HUES64 (cell line): ENCODE data around the gene SEMA5A.

Experiments used
- H3K27ac ChIP-seq: 2 replicates; pipeline ENCODE4 v1.7.0; 2013; ENCODE audit warnings: low read depth, low read length, inconsistent platforms
- H3K27me3 ChIP-seq: 2 replicates; pipeline ENCODE4 v1.6.1; 2013; ENCODE audit warnings: mild to moderate bottlenecking, low read length; ENCODE audit not compliant: insufficient read depth
- H3K36me3 ChIP-seq: 2 replicates; pipeline ENCODE4 v1.6.1; 2013; ENCODE audit warnings: mild to moderate bottlenecking, low read length; ENCODE audit not compliant: insufficient read depth
- H3K4me1 ChIP-seq: 2 replicates; pipeline ENCODE4 v1.6.1; 2013; ENCODE audit warnings: mild to moderate bottlenecking, low read length, moderate library complexity; ENCODE audit not compliant: insufficient read depth
- H3K4me3 ChIP-seq: 2 replicates; pipeline ENCODE4 v1.5.1; 2013; ENCODE audit warnings: mild to moderate bottlenecking, low read length, moderate library complexity
- H3K9ac ChIP-seq: 2 replicates; pipeline ENCODE4 v1.6.1; 2013; ENCODE audit warnings: mild to moderate bottlenecking, low read depth, low read length
- H3K9me3 ChIP-seq: 2 replicates; pipeline ENCODE4 v1.6.1; 2013; ENCODE audit warnings: low read depth, low read length; ENCODE audit not compliant: insufficient read depth
- WGBS: fragments of 150-250, 120-280 bp; methylation state at CpG from one replicate; pipeline ENCODE4 v1.1.7; 2013; ENCODE audit warnings: missing lambda C conversion rate; 5-methylcytosine and 5-hydroxymethylcytosine counted together

Gene SEMA5A

GRCh38 chr5:9454491-9454890 lies 91.4 kb downstream of the SEMA5A start:
- no peak overlapping the region for H3K4me3 ChIP-seq
- H3K36me3 ChIP-seq, result no peaks in the 10 kb centered on the region
- 95% methylated on average over 2 of the region's 3 CpGs for WGBS
- peaks cover 7% of the 10 kb centered on the region; the same call in 1 of the 2 replicates for H3K9me3 ChIP-seq
- peaks cover 24% of the 10 kb centered on the region for H3K4me1 ChIP-seq
- no peak overlapping the region for H3K27ac ChIP-seq
- no peak overlapping the region for H3K9ac ChIP-seq
- no peaks in the 10 kb centered on the region for H3K27me3 ChIP-seq

- peaks cover 3% of the 10 kb centered on the region; the same call in 1 of the 2 replicates for H3K9me3 ChIP-seq
- H3K27me3 ChIP-seq, result no peaks in the 10 kb centered on the region
- 97% methylated on average over 4 of the region's 4 CpGs for WGBS
- no peak overlapping the region for H3K27ac ChIP-seq
- peaks cover 24% of the 10 kb centered on the region for H3K4me1 ChIP-seq
- no peak overlapping the region for H3K4me3 ChIP-seq
- H3K36me3 ChIP-seq, result no peaks in the 10 kb centered on the region
- no peak overlapping the region for H3K9ac ChIP-seq
Observed at GRCh38 chr5:9454012-9454481, 91.8 kb downstream of the SEMA5A start.

- H3K4me1 ChIP-seq, result peaks cover 24% of the 10 kb centered on the region
- no peaks in the 10 kb centered on the region for H3K36me3 ChIP-seq
- no peak overlapping the region for H3K4me3 ChIP-seq
- H3K9me3 ChIP-seq, result no peaks in the 10 kb centered on the region
- WGBS, result 94% methylated on average over 2 of the region's 2 CpGs
- no peaks in the 10 kb centered on the region for H3K27me3 ChIP-seq
- no peak overlapping the region for H3K27ac ChIP-seq
- no peak overlapping the region for H3K9ac ChIP-seq
Observed at GRCh38 chr5:9453480-9454011, 92.3 kb downstream of the SEMA5A start.

GRCh38 chr5:9452181-9452580 lies 93.7 kb downstream of the SEMA5A start:
- Histone ChIP-seq H3K4me1 (peaks cover 19% of the 10 kb centered on the region), H3K9ac (no peak overlapping the region), H3K36me3 (no peaks in the 10 kb centered on the region), H3K9me3 (no peaks in the 10 kb centered on the region), H3K27me3 (no peaks in the 10 kb centered on the region), H3K4me3 (no peak overlapping the region), H3K27ac (no peak overlapping the region)
- WGBS, result 81% methylated on average over 2 of the region's 2 CpGs

GRCh38 chr5:9451037-9451436 lies 94.8 kb downstream of the SEMA5A start:
- Histone ChIP-seq H3K4me1 (peaks cover 13% of the 10 kb centered on the region), H3K9ac (no peak overlapping the region), H3K27ac (no peak overlapping the region), H3K4me3 (no peak overlapping the region), H3K36me3 (no peaks in the 10 kb centered on the region), H3K9me3 (no peaks in the 10 kb centered on the region), H3K27me3 (no peaks in the 10 kb centered on the region)
- 94% methylated on average over 4 of the region's 4 CpGs for WGBS

GRCh38 chr5:9447691-9448090 lies 98.2 kb downstream of the SEMA5A start:
- H3K27me3 ChIP-seq, result no peaks in the 10 kb centered on the region
- no peak overlapping the region for H3K27ac ChIP-seq
- H3K9me3 ChIP-seq, result peaks cover 12% of the 10 kb centered on the region; the same call in 1 of the 2 replicates
- H3K9ac ChIP-seq, result no peak overlapping the region
- peaks cover 6% of the 10 kb centered on the region for H3K4me1 ChIP-seq
- 87% methylated on average over 2 of the region's 2 CpGs for WGBS
- no peaks in the 10 kb centered on the region for H3K36me3 ChIP-seq
- H3K4me3 ChIP-seq, result no peak overlapping the region

GRCh38 chr5:9445826-9446388 lies 100.0 kb downstream of the SEMA5A start:
- no peak overlapping the region for H3K27ac ChIP-seq
- H3K27me3 ChIP-seq, result no peaks in the 10 kb centered on the region
- H3K36me3 ChIP-seq, result no peaks in the 10 kb centered on the region
- H3K9me3 ChIP-seq, result peaks cover 17% of the 10 kb centered on the region; the same call in 1 of the 2 replicates
- no peak overlapping the region for H3K4me3 ChIP-seq
- H3K4me1 ChIP-seq, result peaks cover 6% of the 10 kb centered on the region
- WGBS, result no CpG with 5 or more reads among the region's 2 CpGs
- H3K9ac ChIP-seq, result no peak overlapping the region

- peaks cover 17% of the 10 kb centered on the region; the same call in 1 of the 2 replicates for H3K9me3 ChIP-seq
- peaks cover 6% of the 10 kb centered on the region for H3K4me1 ChIP-seq
- no peaks in the 10 kb centered on the region for H3K36me3 ChIP-seq
- H3K9ac ChIP-seq, result no peak overlapping the region
- no peak overlapping the region for H3K4me3 ChIP-seq
- 98% methylated on average over 2 of the region's 3 CpGs for WGBS
- H3K27ac ChIP-seq, result no peak overlapping the region
- no peaks in the 10 kb centered on the region for H3K27me3 ChIP-seq
Observed at GRCh38 chr5:9444346-9444745, 101.5 kb downstream of the SEMA5A start.

- no peak overlapping the region for H3K4me3 ChIP-seq
- no peaks in the 10 kb centered on the region for H3K36me3 ChIP-seq
- peaks cover 17% of the 10 kb centered on the region; the same call in 1 of the 2 replicates for H3K9me3 ChIP-seq
- no peaks in the 10 kb centered on the region for H3K27me3 ChIP-seq
- H3K4me1 ChIP-seq, result peaks cover 6% of the 10 kb centered on the region
- H3K9ac ChIP-seq, result no peak overlapping the region
- 95% methylated on average over 2 of the region's 2 CpGs for WGBS
- no peak overlapping the region for H3K27ac ChIP-seq
Observed at GRCh38 chr5:9441610-9442009, 104.3 kb downstream of the SEMA5A start.

GRCh38 chr5:9440517-9440916 lies 105.4 kb downstream of the SEMA5A start:
- 95% methylated on average over 2 of the region's 2 CpGs for WGBS
- Histone ChIP-seq H3K4me1 (no peaks in the 10 kb centered on the region), H3K27ac (no peak overlapping the region), H3K9me3 (peaks cover 17% of the 10 kb centered on the region; the same call in 1 of the 2 replicates), H3K4me3 (no peak overlapping the region), H3K9ac (no peak overlapping the region), H3K36me3 (no peaks in the 10 kb centered on the region), H3K27me3 (no peaks in the 10 kb centered on the region)

GRCh38 chr5:9439531-9440292 lies 106.2 kb downstream of the SEMA5A start:
- Histone ChIP-seq H3K4me3 (no peak overlapping the region), H3K9ac (no peak overlapping the region), H3K27me3 (no peaks in the 10 kb centered on the region), H3K4me1 (no peaks in the 10 kb centered on the region), H3K27ac (no peak overlapping the region), H3K9me3 (peaks cover 15% of the 10 kb centered on the region; the same call in 1 of the 2 replicates), H3K36me3 (no peaks in the 10 kb centered on the region)
- WGBS, result 97% methylated on average over 5 of the region's 5 CpGs
